Endothelial cell of umbilical vein (primary cell): ENCODE results near the gene ELOVL5. TPM values are rescaled to one million over a fixed set of nuclear protein-coding genes. Genes with fewer than 3 reads are reported as not detected.

Experiments used
- BruUV-seq: library from RNA; stranded (reverse); fragments of 400-500 nt; replicated peaks from 2 replicates; lab custom pipeline; 2021; lab: Mats Ljungman, UMichigan
- CTCF ChIA-PET: fragments of 300-600, 350-600 bp; sonication (Branson Sonifier 250); formaldehyde crosslinking; loops from one replicate; lab custom pipeline; 2021; ENCODE audit warnings: antibody characterized with exemption, inconsistent platforms; lab: Charles Lee
- POLR2A ChIA-PET: fragments of 300-600, 350-600 bp; sonication (Branson Sonifier 250); formaldehyde crosslinking; loops from one replicate; lab custom pipeline; 2021; ENCODE audit warnings: antibody characterized with exemption, inconsistent platforms; lab: Charles Lee
- DNase-seq: peaks from one replicate; pipeline ENCODE4 v3.0.0-alpha.2; 2011; ENCODE audit warnings: low read depth, low spot score
- FAIRE-seq: peaks from 2 replicates; lab custom pipeline; 2011; peaks lifted over from hg19 to GRCh38; lab: Jason Lieb, UNC
- H2AFZ ChIP-seq: 2 replicates; pipeline ENCODE4 v1.6.0; 2012; ENCODE audit warnings: low read depth, low read length, control low read depth, inconsistent platforms
- H3K27ac ChIP-seq: 2 replicates; pipeline ENCODE4 v1.5.1; 2011; ENCODE audit warnings: low read depth, mild to moderate bottlenecking, control low read depth, low read length, moderate library complexity; ENCODE audit not compliant: insufficient read depth
- H3K27me3 ChIP-seq, 2 experiments: 2 replicates each; pipeline versions ENCODE4 v1.6.0 to v1.6.1; 2011; ENCODE audit warnings: low read length in 2 of 2, mixed read lengths in 1 of 2; ENCODE audit not compliant: control insufficient read depth in 2 of 2, insufficient read depth in 2 of 2
- H3K36me3 ChIP-seq, 2 experiments: 2 replicates in 1 of 2; 3 replicates in 1 of 2; pipeline ENCODE4 v1.5.1; 2011; ENCODE audit warnings: low read length in 2 of 2, mild to moderate bottlenecking in 1 of 2, moderate library complexity in 1 of 2; ENCODE audit not compliant: control insufficient read depth in 2 of 2, insufficient read depth in 2 of 2; ENCODE audit errors: extremely low read depth in 1 of 2
- H3K4me1 ChIP-seq: 3 replicates; pipeline ENCODE4 v1.5.1; 2011; ENCODE audit warnings: mild to moderate bottlenecking, low read length; ENCODE audit not compliant: control insufficient read depth, insufficient read depth; ENCODE audit errors: extremely low read depth
- H3K4me2 ChIP-seq: 2 replicates; pipeline ENCODE4 v1.6.1; 2011; ENCODE audit warnings: low read length, control low read depth, mixed read lengths; ENCODE audit not compliant: insufficient read depth
- H3K4me3 ChIP-seq, 3 experiments: fragments of 200-600 bp in 1 of 3; sonication (generic), shearing (Covaris generic) in 1 of 3; replicated peaks in 1 of 3; 2 replicates each; pipeline ENCODE4 v1.5.1; 2011 to 2016; ENCODE audit warnings: control low read depth in 3 of 3, low read length in 3 of 3, mild to moderate bottlenecking in 2 of 3, inconsistent platforms in 1 of 3, low read depth in 1 of 3, moderate library complexity in 1 of 3; ENCODE audit not compliant: insufficient read depth in 1 of 3
- H3K79me2 ChIP-seq: 2 replicates; pipeline ENCODE4 v1.6.0; 2012; ENCODE audit warnings: low read length, inconsistent platforms; ENCODE audit not compliant: control insufficient read depth, insufficient read depth
- H3K9ac ChIP-seq: replicated peaks from 2 replicates; pipeline ENCODE3; 2011; ENCODE audit warnings: low read length, control low read depth; ENCODE audit not compliant: insufficient read depth; ENCODE audit errors: extremely low read depth
- H3K9me1 ChIP-seq: replicated peaks from 3 replicates; pipeline ENCODE4 v1.6.0; 2011; ENCODE audit warnings: mild to moderate bottlenecking, low read length; ENCODE audit not compliant: control insufficient read depth, insufficient read depth; ENCODE audit errors: extremely low read depth
- H3K9me3 ChIP-seq: replicated peaks from 2 replicates; pipeline ENCODE4 v1.5.1; 2012; ENCODE audit warnings: low read length, inconsistent platforms; ENCODE audit not compliant: control insufficient read depth, insufficient read depth
- H4K20me1 ChIP-seq: replicated peaks from 2 replicates; pipeline ENCODE3; 2011; ENCODE audit warnings: mild to moderate bottlenecking, low read length; ENCODE audit not compliant: control insufficient read depth, insufficient read depth; ENCODE audit errors: extremely low read depth
- CTCF ChIP-seq, 2 donors: IDR thresholded peaks; 1 replicate in 1 of 2; 2 replicates in 1 of 2; pipeline ENCODE4 v1.5.1; 2011; ENCODE audit warnings: low read length in 2 of 2, mild to moderate bottlenecking in 2 of 2, moderate library complexity in 2 of 2, control low read depth in 1 of 2, inconsistent platforms in 1 of 2, low read depth in 1 of 2; ENCODE audit not compliant: insufficient read depth in 1 of 2; ENCODE audit errors: extremely low read depth in 1 of 2
- EZH2 ChIP-seq: IDR thresholded peaks from 2 replicates; pipeline ENCODE4 v1.6.1; 2012; ENCODE audit warnings: borderline replicate concordance, low read depth, mild to moderate bottlenecking, moderate library complexity, low read length, inconsistent platforms; ENCODE audit not compliant: severe bottlenecking
- GATA2 ChIP-seq: IDR thresholded peaks from 2 replicates; pipeline ENCODE4 v1.7.0; 2011; ENCODE audit warnings: low read depth, mild to moderate bottlenecking, moderate library complexity, mixed read lengths, low read length; ENCODE audit not compliant: insufficient read length, insufficient read depth
- JUN ChIP-seq: IDR thresholded peaks from 2 replicates; pipeline ENCODE4 v1.6.1; 2011; ENCODE audit warnings: borderline replicate concordance, low read depth; ENCODE audit not compliant: insufficient read length, insufficient read depth
- MAX ChIP-seq: IDR thresholded peaks from 2 replicates; pipeline ENCODE4 v1.6.1; 2011; ENCODE audit not compliant: insufficient read depth, insufficient read length
- MYC ChIP-seq: IDR thresholded peaks from one replicate; pipeline ENCODE4 v1.6.1; 2011; ENCODE audit warnings: mild to moderate bottlenecking, low read depth, low read length
- POLR2A ChIP-seq: IDR thresholded peaks from 2 replicates; pipeline ENCODE4 v1.6.1; 2012; ENCODE audit warnings: low read depth, mild to moderate bottlenecking, control low read depth, low read length
- POLR2AphosphoS5 ChIP-seq: IDR thresholded peaks from 2 replicates; pipeline ENCODE4 v1.6.1; 2012; ENCODE audit warnings: low read depth, mild to moderate bottlenecking, control low read depth, low read length, moderate library complexity; ENCODE audit not compliant: insufficient read depth
- dilution Hi-C: fragments of 300-500 bp; cut with MboI; formaldehyde crosslinking; loops from one replicate; pipeline ENCODE4 v1.15.0; 2019; ENCODE audit warnings: low sequenced_read_pairs; ENCODE audit not compliant: extremely low pct_ligation_motif_present
- intact Hi-C: fragments of 100-400 bp; cut with micrococcal nuclease; formaldehyde crosslinking; loops from one replicate; pipeline ENCODE4 v1.10.0; 2022
- polyA plus RNA-seq, 4 experiments: library from polyadenylated mRNA; depleted of rRNA in 3 of 4; stranded (reverse) in 3 of 4; unstranded in 1 of 4; fragments of >200 nt; gene quantifications; 2 replicates each; pipeline versions ENCODE4 v1.2.1 to v1.2.3, GENCODE V29; 2011 to 2012; ENCODE audit warnings: missing spikeins in 1 of 4
- total RNA-seq: library from RNA; stranded (reverse); gene quantifications from 2 replicates; pipeline ENCODE4 v1.2.3, GENCODE V29; 2021

ELOVL5 gene
- total and polyA plus RNA-seq, 2 donors (not counting 3 experiments of a cell fraction or from before 2014, with no cell fraction given), result 85.9 to 140 TPM

DNA sequence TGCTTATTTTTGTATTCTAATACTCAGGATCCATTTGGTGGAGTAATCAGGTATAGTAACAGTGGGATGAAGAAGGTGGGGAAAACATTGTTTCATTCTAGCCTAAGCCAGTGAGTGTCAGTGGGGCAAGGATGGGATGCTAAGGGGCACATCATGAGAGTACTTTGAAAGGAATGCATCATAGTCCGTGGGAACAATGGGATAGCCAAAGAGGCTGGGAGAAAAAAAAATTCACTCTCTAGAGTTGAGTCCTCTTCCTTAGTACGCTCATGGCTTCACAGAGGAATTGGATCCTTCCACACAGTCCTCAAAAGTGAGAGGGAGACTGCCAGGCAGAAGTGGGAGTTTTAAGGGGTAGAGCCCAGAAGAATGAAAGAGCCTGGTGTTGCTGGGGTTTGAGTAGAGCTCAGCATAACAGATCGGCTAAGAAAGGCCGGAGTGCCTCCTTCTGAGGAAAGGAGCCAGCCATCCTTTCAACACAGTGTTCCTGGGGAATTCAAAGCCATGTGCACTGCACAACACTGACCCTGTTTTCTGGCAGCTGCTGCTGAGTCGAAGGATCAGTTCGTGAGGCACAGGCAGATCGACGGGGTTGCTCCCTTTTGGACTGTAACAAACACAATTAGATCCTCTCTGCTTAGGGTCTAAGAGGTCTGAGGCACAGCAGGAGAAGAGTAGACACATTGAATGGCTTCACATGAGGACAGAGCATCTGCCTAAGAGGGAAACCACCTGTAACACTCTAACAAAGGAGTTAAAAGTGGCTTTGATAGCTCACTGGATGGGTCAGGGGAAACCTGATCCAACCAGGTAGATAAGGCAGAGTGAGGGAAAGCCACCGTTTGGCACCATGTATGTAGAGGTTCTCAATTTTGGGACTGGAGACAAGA is 61.2 kb downstream of the ELOVL5 start:
- H3K36me3 ChIP-seq, result peaks cover 0 to 9% of the 10 kb centered on the region in 2 experiments
- FAIRE-seq (no peak), DNase-seq (no peak)
- TF ChIP-seq MYC (no peak), JUN (no peak), MAX (no peak), EZH2 (no peak), POLR2A (no peak)
- peaks cover 4% of the 10 kb centered on the region for H3K4me1 ChIP-seq
- peaks cover 28% of the 10 kb centered on the region for H3K79me2 ChIP-seq
- no peaks in the 10 kb centered on the region for H4K20me1 ChIP-seq
- no peak overlapping the region for H3K4me3 ChIP-seq
- dilution Hi-C loops (no loop called here), intact Hi-C loops (no loop called here)
- no peaks in the 10 kb centered on the region for H3K9me3 ChIP-seq
- H3K9ac ChIP-seq, result no peak overlapping the region
- H3K4me2 ChIP-seq, result no peak overlapping the region
- no TSS peak for BruUV-seq
- H3K9me1 ChIP-seq, result no peaks in the 10 kb centered on the region
- no peak overlapping the region for H2AFZ ChIP-seq
- POLR2A ChIA-PET, result no interaction called here
- H3K27ac ChIP-seq, result no peak overlapping the region
- H3K27me3 ChIP-seq, result no peaks in the 10 kb centered on the region
- CTCF ChIA-PET, result interaction anchor here (1.5 kb wide), 1 partner anchor 14 kb away, joined by 4 read pairs; no protein-coding TSS in a partner anchor

- TF ChIP-seq JUN (no peak), POLR2A (no peak), MAX (no peak), EZH2 (no peak), MYC (no peak), GATA2 (no peak), POLR2AphosphoS5 (no peak), CTCF (IDR thresholded peaks at IDR 0.05; ENCODE audit: extremely low read depth in 1 of 2, insufficient read depth in 1 of 2, low read depth in 1 of 2, low read length in 2 of 2) (no peak)
- dilution Hi-C loops, result no loop called here
- Histone ChIP-seq H4K20me1 (no peaks in the 10 kb centered on the region), H3K4me3 (no peak overlapping the region), H3K4me2 (no peak overlapping the region), H3K9me3 (no peaks in the 10 kb centered on the region), H3K9ac (no peak overlapping the region), H3K4me1 (no peaks in the 10 kb centered on the region), H3K27ac (no peak overlapping the region), H3K79me2 (peaks cover 31% of the 10 kb centered on the region), H2AFZ (no peak overlapping the region), H3K36me3 (peaks cover 0 to 10% of the 10 kb centered on the region in 2 experiments), H3K9me1 (no peaks in the 10 kb centered on the region), H3K27me3 (no peaks in the 10 kb centered on the region)
- POLR2A ChIA-PET, result no interaction called here
- no peak for FAIRE-seq
- no TSS peak for BruUV-seq
- no peak for DNase-seq
- CTCF ChIA-PET, result interaction anchor here (0.7 to 1.4 kb wide), 2 partner anchors 9 to 16 kb away, joined by 3 to 8 read pairs; no protein-coding TSS in a partner anchor
- intact Hi-C loops, result no loop called here
These were observed 63.8 kb downstream of the ELOVL5 start for GRCh38 chr6:53284901-53285300.
